Measurements from ENCODE around the gene RAB25. TPM values are rescaled to one million over a fixed set of nuclear protein-coding genes. Genes with fewer than 3 reads are reported as not detected.
"Not testable (repeated sequence)": the region's sequence is repeated elsewhere in the genome, so short reads cannot be mapped to it uniquely, and the experiment has no call there.

Gene RAB25
- polyA plus RNA-seq, 1 experiment: not detected

DNA sequence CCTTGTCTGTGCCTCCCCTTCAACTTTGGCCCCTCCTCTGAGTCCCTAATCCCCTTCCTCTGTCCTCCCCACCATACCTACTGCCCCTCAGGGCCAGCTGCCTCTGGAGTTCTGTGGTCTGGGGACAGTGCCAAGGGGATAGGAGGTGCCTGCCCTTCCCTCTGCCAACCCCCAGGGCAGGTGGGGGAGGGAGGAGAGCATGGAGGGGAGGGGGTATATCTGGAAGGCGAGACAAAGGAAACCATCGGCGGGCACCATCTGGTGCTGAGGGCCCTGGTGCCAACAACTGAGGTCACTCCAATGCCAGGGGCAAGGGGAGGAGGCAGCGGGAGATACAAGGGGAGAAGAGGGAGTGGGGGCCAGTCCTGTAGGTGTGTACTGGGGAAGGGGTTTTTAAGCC, 9.6 kb downstream of the RAB25 start:
- H3K27me3 ChIP-seq (ENCODE audit: control insufficient read depth, insufficient read depth, low read length): no peaks in the 10 kb centered on the region
- ChIA-PET CTCF (interaction anchor here (0.6 kb wide), 1 partner anchor 603 kb away, joined by 4 read pairs; no protein-coding TSS in a partner anchor), POLR2A (interaction anchor here (0.6 kb wide), 1 partner anchor 426 kb away, joined by 3 read pairs; no protein-coding TSS in a partner anchor)
- no peaks in the 10 kb centered on the region for H3K36me3 ChIP-seq (ENCODE audit: control insufficient read depth, insufficient read depth, low read length)
- DNase-seq (ENCODE audit: low read depth): no peak
- TF ChIP-seq CTCF (IDR thresholded peaks at IDR 0.05; ENCODE audit: insufficient read depth, low read depth, low read length): no peak
- no peak overlapping the region for H3K4me3 ChIP-seq (ENCODE audit: low read depth, low read length)

GRCh38 chr1:156071332-156071816, 10.4 kb downstream of the RAB25 start:
- DNase-seq (ENCODE audit: low read depth); H3K4me3 ChIP-seq (ENCODE audit: low read depth, low read length); H3K27me3 ChIP-seq (ENCODE audit: control insufficient read depth, insufficient read depth, low read length); H3K36me3 ChIP-seq (ENCODE audit: control insufficient read depth, insufficient read depth, low read length): not testable (repeated sequence)
- POLR2A ChIA-PET: interaction anchor here (0.6 kb wide), 1 partner anchor 425 kb away, joined by 3 read pairs; no protein-coding TSS in a partner anchor
- CTCF ChIA-PET: interaction anchor here (0.6 kb wide), 1 partner anchor 603 kb away, joined by 4 read pairs; no protein-coding TSS in a partner anchor

DNA sequence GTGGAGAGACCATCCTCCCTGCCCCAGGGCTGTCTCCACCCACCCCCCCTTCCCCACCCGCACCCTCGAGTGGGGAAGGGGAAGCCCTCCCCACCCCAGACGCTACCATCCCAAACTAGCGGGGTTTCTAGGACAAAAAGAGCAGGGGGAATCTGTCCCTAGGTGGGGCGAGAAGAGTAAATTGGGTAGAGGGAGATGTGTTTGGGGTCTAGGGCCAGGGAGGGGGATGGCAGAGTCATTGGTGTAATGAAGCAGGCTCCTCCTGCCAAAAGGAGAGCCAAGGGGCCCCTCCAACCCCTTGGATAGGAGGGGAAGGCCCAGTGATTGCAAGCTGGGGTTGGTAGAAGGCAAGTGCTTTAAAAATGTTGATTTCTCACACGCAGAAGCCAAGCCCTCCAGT, 11.3 kb downstream of the RAB25 start:
- H3K4me3 ChIP-seq (ENCODE audit: low read depth, low read length): no peak overlapping the region
- H3K36me3 ChIP-seq (ENCODE audit: control insufficient read depth, insufficient read depth, low read length): 0 out of 2 replicates have a peak, but pooled peaks cover 1% of the 10 kb centered on the region
- no peaks in the 10 kb centered on the region for H3K27me3 ChIP-seq (ENCODE audit: control insufficient read depth, insufficient read depth, low read length)
- DNase-seq (ENCODE audit: low read depth): no peak
- POLR2A ChIA-PET: no interaction called here
- CTCF ChIA-PET: interaction anchor here (0.5 kb wide), 1 partner anchor 19 kb away, joined by 5 read pairs; the partner anchor contains the start of gene UBQLN4
- TF ChIP-seq CTCF (IDR thresholded peaks at IDR 0.05; ENCODE audit: insufficient read depth, low read depth, low read length): no peak

- no peak for DNase-seq (ENCODE audit: low read depth)
- 0 out of 2 replicates have a peak, but pooled peaks cover 1% of the 10 kb centered on the region for H3K36me3 ChIP-seq (ENCODE audit: control insufficient read depth, insufficient read depth, low read length)
- H3K27me3 ChIP-seq (ENCODE audit: control insufficient read depth, insufficient read depth, low read length): no peaks in the 10 kb centered on the region
- CTCF ChIA-PET: interaction anchor here (0.8 to 4.3 kb wide), 2 partner anchors 7 to 57 kb away, joined by 3 to 20 read pairs; no protein-coding TSS in a partner anchor
- TF ChIP-seq CTCF (IDR thresholded peaks at IDR 0.05; ENCODE audit: insufficient read depth, low read depth, low read length): no peak
- POLR2A ChIA-PET: no interaction called here
- no peak overlapping the region for H3K4me3 ChIP-seq (ENCODE audit: low read depth, low read length)
Measured at GRCh38 chr1:156073110-156073687, 12.2 kb downstream of the RAB25 start.

DNA sequence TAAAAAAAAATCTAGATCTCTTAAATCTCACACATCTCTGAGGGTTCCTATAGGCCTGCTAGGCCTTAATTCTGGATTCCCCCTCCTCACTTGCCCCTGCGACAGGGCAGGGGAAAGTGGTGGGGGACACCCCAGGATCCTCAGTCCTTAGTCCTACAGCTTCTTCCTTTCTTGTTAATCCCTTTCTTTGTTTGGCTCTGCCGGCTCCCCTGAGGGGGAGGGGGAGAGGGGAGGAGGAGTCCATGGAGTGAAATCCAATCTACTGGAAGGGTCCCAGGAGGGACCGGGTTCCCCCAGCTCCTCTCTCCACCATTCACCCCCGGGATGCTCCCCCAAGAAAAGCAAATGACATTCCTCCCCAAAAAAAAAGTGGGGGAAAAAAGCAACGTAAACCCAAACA, 12.8 kb downstream of the RAB25 start:
- Histone ChIP-seq H3K27me3 (ENCODE audit: control insufficient read depth, insufficient read depth, low read length) (no peaks in the 10 kb centered on the region), H3K36me3 (ENCODE audit: control insufficient read depth, insufficient read depth, low read length) (0 out of 2 replicates have a peak, but pooled peaks cover 1% of the 10 kb centered on the region), H3K4me3 (ENCODE audit: low read depth, low read length) (no peak overlapping the region)
- no peak for DNase-seq (ENCODE audit: low read depth)
- ChIA-PET POLR2A (no interaction called here), CTCF (interaction anchor here (0.8 to 4.3 kb wide), 2 partner anchors 8 to 56 kb away, joined by 3 to 20 read pairs; no protein-coding TSS in a partner anchor)
- TF ChIP-seq CTCF (IDR thresholded peaks at IDR 0.05; ENCODE audit: insufficient read depth, low read depth, low read length): no peak
